GM18867 (cell line): ENCODE measurements around the gene SCFD2.

Experiments used
- ATAC-seq: cut with Tn5 transposase; IDR thresholded peaks from one replicate; pipeline ENCODE4 v1.9.1; 2021; ENCODE audit warnings: mild to moderate bottlenecking, moderate library complexity; ENCODE audit not compliant: unreplicated experiment

SCFD2 gene

DNA sequence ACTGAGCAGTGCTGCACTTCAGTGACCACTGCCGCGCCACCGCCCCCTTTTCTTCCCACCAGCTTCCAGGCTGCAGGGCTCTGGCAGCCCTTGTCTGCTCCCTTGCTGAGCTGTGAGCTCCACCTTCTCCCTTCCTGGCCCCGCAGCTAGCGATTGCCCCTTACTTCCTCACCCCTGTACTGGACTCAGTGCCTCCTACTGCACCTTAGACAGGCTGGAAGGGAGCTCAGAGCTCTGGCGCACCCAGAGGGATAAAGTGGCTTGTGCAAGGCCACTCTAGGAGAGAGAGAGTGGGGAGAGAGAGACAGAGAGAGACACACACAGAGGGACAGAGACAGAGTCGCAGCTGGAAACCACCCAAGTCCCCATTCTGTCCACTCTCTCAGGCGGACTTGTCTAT, 497.7 kb downstream of the SCFD2 start:
- no peak for ATAC-seq

DNA sequence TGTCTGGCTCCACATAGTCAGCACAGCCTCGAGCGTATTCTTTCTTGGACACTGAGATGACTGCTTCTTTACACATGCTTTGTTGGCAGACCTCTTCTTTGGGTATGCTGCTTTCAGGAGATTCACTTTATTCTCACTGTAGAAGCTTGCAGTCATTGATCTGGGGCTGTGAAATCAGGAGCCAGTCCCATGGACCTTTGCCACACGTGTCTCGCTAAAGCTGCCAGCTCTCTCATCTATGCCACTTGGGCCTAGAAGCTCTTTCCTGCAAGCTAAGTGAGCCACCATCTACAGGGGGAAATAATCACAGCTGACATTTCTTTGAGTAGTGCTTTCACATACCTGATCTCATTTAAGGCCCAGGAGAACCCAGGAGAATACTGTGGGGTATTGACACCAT, 498.7 kb downstream of the SCFD2 start:
- ATAC-seq = no peak

DNA sequence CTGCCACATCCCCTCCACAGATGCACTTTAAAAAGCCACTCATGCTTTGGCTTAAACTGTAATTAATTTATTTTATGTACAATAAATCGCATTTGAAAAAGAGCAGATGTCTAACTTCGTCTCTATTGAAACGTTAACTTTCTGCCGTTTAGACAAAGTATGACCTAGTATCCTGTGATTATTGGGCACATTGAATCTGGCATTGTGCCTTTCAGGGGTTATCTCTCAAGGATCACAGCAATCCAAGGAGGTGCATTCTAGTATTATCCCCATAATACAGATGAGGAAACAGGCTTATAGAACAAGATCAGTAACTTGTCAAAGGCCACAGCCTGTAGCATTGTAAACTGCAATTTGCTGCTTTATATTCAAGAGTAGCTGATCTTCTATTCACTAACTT, 499.1 kb downstream of the SCFD2 start:
- no peak for ATAC-seq

DNA sequence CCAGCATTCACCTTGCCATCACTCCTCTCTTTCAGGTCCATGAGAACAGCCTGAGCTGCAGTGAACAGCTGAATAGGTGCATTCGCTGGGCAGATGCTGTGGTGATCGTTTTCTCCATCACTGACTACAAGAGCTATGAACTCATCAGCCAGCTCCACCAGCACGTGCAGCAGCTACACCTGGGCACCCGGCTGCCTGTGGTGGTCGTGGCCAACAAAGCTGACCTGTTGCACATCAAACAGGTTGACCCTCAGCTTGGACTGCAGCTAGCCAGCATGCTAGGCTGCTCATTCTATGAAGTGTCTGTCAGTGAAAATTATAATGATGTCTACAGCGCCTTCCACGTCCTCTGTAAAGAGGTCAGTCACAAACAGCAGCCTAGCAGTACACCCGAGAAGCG, 500.6 kb downstream of the SCFD2 start:
- ATAC-seq = no peak

DNA sequence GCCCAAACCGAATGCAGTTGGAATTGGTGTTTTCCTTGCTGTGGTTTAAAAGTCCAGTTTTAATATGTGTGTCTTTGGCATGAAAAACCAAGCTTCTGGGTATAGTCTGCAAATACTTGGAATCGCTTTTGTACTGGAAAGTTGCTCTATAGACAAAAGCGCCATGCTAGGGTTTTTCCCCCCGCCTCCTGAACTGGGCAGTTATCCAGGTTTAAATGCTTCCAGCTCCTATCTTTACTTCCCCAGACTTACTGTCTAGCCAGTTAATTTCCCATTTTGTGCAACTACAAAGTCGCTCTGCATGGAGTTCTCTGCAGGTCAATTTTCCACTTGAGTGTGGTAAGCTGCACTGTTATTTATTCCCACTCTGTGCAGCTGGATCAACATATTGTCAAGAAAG, 501.1 kb downstream of the SCFD2 start:
- ATAC-seq = no peak

DNA sequence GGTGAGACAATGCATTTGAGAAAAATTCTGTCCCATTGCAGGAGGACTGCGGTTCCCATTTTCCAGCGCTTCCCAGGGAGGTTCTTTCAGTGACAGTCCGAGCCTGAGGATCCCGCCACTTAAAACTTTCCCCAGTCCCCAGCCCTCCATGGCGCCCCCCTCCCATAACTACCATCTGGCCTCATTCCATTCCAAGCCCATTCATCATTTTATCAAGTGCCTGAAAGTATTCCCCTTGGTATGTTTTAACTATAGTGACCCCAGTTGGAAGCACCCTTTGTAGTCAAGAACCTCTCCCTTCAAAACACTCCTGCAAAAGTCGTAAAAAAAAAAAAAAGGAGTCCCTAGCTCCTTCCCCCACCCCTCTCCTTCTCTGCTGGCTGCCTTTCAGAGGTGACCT, 502.5 kb downstream of the SCFD2 start:
- no peak for ATAC-seq

DNA sequence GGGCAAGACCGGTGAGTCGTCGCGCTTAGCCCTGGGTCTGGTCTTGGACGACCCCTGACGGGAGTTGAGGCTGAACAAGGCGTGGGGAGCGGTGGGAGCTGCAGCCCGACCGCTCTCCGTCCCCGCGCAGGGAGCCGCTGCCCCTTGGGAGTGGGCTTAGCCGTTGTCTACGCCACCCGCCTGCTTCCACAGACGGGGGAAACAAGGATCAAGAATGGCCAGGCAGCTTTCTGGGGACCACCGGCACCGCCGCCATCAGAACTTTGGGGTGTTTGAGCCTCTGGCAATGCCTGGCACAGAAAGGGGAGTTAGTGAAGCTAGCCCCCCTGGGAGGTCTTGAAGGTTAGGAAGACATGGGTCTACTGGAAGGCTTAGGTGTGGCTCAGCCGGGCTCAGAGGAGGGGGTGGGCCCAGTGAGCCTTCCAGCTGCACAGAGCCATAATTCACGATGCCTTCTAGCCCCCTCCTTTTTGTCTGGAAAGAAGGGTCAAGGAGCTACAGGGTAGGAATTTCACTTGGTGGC, 503.2 kb downstream of the SCFD2 start:
- no peak for ATAC-seq

DNA sequence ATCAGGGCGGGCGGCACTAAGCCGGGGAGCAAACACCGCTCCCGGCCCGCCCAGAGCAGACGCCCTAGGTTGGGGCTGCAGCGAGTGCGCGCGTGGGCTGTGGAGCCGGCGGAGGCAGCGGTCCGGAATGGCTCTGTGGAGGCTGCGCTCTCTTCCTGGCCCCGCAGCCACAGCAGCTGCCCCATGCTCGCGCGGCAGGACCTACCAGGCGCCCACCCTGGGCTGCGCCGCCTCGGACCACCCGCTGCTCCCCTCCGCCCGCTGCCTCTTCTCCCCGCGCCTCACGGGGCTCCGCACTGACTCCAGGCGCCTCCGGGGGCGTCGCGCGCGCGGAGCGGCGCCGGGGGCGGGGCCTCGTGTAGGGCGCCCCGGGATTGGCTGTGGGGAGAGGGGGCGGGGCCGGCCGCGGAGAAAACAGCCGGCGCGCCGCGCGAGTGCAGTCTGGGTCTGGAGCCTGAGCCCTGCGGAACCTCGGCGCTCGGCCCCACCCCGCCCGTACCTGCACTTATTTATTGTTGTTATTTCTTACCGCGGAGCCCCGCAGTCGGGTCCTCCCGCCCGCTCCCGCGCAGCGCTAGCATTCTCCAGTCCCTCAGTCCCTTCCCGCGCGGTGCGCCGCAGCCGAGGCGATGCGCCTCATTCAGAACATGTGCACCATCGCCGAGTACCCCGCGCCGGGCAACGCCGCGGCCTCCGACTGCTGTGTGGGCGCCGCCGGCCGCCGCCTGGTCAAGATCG, 503.8 kb downstream of the SCFD2 start, which contains the start of gene RASL11B:
Gene RASL11B (plus strand): TSS at position 439 of the 738 bp plus-strand sequence. CDS start 191 bp downstream, at position 630.
- ATAC-seq = peak; percentile 98

DNA sequence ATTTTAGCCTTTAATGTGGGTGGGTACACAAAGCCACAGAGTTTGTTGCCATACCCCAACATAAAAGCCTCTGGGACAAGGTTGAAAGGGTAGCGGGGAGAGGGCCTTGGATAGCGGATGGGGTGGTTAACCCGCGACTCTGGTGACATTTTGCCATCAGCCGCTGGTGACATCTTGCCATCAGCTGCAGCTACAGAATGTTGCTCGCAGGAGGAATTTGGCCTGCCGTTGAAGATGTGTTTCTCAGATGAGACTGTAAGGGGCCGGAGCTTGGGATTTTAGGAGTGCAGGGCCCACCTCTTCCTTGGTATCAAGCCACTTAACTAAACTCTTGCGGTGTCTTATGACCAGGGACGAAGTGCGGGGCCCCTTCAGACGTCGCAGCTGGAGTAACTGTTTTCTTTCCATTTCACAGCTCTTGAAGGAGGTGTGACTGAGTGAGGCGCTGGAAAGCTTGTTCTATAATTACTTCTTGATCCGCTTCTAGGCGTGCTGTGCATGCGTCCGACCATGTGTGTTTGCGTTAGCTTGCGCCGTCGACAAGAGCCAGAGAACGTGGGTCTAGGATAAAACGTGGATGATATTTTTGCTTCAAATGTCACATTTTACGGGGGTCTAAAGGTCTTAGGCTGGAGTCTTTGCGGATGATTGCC, 504.6 kb downstream of the SCFD2 start:
- no peak for ATAC-seq

DNA sequence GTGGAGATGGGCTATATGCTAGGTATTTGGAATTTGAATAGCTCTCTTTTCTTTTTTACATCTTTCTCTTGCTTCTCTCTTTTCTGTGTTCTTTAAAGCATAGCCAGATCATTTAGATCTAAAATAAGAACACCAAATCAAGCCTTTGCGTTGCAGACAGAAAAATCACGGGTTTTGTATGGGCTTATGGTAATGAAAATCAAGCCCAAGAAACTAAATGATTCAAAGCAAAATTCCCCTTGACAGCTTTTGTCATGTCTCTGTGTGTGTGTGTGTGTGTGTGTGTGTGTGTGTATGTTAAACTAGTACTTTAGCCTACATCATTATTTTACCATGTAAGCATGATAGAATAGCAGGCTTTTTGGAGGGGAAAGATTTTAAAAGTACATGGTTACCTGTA, 505.5 kb downstream of the SCFD2 start:
- no peak for ATAC-seq

DNA sequence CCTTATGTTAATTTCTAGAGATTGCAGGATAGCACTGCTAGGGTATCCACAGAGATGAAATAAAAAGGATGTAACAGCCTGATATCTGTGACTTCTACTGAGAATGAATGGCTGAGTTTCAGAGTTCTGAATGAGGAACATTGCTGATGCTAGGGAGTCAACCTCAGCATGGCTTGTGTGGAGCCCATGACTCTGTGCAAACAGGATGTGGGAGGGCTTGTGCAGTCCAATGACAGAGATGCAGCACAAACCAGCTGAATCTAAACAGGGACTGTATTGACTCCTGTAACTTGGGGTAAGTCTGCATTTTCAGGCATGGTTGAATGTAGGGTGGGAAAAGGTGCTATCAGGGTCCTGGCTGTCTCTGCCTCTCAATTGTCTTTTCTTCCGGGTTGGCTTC, 509.1 kb downstream of the SCFD2 start:
- ATAC-seq = no peak

DNA sequence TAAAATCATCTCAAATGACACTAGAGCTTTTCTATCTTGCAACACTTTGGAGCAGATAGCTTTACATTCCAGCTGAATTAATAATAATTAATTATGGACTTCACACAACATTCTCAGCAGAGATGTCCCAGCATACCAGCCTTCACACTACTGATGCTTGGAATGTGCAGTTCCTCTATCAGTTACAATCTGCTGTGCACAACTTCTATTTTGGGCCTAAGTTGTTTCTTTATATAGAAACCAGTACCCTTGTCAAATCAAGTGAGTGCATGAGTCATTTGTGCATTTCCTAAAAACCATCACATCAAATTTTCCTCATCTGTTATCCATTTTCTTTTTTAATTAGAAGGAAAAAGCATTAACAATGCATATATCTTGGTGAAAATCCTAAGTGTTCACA, 512.5 kb downstream of the SCFD2 start:
- no peak for ATAC-seq

DNA sequence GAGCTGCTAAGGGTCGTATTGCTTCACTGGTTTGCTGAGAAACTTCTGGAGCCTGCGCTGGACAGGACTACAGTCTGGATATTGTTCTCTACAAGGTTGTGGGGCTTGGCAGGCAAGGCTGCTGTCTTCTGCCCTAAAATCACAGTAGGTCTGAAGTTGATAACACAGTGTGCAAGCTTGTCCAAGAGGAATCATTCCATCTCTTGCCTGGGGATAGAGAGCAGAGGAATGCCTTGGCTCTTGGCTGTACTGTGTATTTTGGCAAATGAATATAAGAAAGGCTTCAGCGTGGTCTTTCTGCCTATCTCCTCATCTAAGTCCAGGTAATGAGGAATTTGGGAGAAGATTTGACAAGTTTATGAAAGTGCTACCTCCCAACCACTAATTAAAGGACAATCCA, 513.1 kb downstream of the SCFD2 start:
- ATAC-seq = no peak

DNA sequence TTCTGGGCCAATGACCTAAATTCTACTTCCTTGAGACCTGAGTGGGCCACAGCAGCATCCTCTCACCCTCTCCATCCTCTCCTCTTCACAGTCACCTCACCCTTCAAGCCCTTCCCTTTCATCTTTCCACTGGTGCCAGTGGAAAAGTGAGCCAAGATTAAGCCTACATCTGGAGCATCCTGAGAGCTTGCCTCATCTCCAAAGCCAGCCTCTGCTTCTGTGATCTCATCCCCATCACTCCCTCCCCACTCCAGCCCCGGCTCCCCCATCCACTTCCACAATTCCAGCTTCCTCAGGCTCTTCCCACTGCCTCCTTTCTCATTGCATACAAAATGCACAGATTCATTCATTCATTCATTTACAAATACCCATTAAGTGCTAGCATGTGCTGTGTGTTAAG, 513.8 kb downstream of the SCFD2 start:
- no peak for ATAC-seq

DNA sequence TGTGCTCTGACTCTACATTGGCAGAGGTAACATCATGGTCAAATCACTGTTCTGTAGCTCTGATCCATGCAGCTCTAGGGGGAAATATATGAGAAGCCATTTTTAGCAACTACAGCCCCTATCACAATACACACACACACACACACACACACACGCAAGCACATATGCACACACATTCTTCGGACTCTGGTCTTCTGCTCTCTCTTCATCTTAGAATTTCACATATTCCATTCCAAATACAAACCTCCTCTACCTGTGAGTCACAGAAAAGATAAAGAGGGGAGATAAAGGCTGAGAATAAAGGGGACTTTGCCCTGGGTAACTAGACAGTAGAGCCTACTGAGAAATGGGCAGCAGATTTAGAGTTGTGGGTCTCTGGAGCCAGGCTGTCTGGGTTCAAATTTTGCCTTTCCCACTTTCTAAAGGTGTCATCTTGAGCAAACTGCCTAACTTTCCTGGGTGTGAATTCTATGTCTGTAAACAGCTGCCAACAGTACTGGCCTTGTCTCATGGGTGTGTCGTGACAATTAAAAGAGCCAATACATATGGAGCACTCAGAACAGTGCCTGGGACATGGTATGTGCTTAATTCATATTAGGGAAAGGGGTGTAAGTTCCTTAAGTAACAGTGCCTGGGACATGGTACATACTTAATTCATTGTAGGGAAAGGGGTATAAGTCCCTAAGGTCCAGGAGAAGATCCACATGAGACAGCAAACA, 515.3 kb downstream of the SCFD2 start:
- ATAC-seq = no peak

DNA sequence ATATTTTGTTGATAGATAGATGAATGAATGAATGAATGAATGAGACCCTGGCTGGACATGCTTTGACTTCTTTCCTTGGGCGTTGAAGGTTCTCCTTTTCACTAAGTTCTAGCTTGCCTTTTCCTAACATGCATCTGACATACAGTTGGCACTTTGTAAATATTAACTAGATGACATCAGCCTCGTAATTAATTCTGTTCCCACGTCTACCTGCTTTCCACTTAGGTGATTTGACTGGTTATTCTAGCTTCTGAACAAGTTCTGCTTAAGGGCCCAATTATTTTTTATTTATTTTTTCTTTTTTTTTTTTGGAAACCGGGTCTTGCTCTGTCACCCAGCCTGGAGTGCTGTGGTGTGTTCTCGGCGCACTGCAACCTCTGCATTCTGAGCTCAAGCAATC, 517.6 kb downstream of the SCFD2 start:
- no peak for ATAC-seq

DNA sequence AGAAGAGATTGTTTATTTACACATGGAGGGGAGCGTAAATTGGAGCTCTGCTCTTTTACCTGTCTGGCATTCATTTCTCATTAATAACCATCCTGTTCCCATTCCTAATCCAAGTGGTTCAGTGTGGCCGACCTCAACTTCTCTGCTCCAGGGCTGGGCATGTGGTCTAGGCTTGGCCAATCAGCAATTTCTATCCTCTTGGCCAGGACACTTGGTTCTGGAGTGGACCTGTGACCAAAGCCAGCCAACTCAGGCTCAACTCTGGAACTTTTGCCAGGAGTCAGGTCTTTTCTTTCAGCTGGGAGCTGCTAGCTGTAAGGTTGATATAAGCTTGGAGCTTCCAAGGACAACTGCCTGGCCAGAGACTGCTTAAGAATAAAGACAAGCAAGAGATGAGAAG, 519.4 kb downstream of the SCFD2 start:
- ATAC-seq = no peak

DNA sequence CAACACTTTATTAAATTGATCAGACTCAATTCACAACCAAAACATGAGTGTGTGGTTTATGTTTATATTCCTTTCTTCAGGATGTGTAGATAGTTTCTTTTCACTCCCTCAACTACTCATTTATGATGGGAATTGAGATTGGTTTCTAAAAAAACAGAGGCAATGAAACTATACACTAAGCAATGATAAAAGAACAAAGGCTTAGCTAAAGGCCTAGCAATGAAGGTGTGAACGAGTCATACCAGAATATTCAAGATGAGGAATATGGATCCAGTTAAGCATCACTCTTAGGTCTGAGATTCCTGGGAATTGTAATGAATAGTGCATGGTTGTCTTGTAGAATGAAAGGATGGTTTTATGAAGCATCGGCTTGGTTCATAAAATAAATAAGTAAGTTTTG, 521.3 kb downstream of the SCFD2 start:
- no peak for ATAC-seq

DNA sequence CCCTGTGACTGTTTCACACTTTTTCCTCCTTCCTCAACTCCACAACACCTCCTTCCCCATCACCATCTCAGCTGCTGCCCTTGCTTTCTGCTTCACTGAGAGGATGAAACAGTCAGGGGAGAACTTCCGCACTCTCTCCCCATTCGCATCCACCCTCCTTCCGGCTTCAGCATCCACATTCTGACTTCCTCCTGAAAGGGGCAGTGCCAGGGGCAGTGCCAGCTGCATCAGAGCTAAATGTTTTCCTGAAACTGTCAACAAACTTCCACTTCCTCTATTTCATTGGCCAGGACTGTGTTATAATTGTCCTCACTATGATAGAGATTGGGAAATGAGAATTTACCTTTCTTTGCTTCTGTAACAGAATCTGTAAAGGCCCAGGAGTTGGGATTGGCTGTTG, 521.9 kb downstream of the SCFD2 start:
- ATAC-seq = no peak

DNA sequence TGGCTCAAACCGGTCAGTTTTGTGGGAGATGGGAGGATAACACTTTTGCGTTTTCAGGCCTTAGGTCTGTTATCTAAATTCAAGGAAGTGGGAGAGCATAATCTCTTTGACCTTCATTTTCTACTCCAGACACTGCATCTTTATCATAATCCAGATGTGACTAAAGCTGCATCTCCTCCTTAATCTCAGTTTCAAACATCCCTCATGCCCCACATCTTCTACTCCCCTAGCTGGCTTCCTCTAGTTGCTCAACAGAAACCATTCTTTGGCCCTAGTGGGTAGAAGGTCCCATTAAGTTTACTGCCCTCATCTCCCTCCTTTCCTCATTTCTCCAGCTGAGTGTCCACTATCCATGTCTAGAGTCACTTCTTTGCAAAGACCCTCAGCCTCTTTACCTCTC, 522.5 kb downstream of the SCFD2 start:
- ATAC-seq = no peak

DNA sequence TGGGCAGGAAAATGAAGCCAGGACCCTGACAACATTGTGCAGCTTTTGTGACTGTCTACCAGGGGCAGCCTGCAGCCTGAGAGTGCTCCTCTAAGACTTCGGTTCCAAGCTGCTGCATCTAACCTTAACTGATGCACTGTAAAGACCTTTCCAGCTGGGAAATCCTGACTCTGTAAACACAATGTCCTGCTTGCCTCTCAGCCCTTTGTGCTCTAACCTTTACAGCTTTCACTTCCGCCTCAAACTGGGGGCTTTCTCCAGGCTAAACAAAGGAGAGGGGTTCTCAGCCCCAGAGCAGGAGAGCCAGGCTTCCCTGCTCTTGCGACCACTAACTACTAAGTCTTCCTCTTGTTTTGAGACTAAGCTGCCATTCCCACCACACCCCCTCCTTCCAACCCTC, 523.1 kb downstream of the SCFD2 start:
- ATAC-seq = no peak
